OCI-LY1 (cell line): ENCODE data around the gene HDHD5.

Source experiments
- EZH2 ChIP-seq: fragments of 200-600 bp; sonication (generic), shearing (Covaris generic); IDR thresholded peaks from 2 replicates; pipeline ENCODE4 v1.8.0; 2017; ENCODE audit warnings: borderline replicate concordance, mixed run types, mild to moderate bottlenecking, antibody characterized with exemption, low read length, moderate library complexity, mixed read lengths
- TF ChIP-seq, protein P1 (sequence below): fragments of 200-600 bp; sonication (generic), shearing (Covaris generic); IDR thresholded peaks from 2 replicates; pipeline ENCODE4 v1.5.1; 2017; ENCODE audit warnings: mild to moderate bottlenecking, antibody characterized with exemption, low read length, moderate library complexity, mixed read lengths

DNA sequence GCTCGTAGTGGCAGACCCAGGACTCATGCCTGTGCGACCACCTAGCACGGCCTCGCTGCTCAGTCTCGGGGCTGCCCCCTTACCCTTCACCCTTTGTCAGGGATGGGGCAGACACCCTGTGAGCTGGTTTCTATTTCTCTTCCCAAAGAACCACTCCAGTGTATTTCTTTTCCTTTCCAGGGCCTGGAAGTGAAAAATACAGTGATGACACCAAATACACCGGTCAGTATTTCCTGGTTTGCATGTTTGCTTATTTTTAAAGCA, 51.6 kb downstream of the HDHD5 start:
- TF ChIP-seq, protein P1, sequence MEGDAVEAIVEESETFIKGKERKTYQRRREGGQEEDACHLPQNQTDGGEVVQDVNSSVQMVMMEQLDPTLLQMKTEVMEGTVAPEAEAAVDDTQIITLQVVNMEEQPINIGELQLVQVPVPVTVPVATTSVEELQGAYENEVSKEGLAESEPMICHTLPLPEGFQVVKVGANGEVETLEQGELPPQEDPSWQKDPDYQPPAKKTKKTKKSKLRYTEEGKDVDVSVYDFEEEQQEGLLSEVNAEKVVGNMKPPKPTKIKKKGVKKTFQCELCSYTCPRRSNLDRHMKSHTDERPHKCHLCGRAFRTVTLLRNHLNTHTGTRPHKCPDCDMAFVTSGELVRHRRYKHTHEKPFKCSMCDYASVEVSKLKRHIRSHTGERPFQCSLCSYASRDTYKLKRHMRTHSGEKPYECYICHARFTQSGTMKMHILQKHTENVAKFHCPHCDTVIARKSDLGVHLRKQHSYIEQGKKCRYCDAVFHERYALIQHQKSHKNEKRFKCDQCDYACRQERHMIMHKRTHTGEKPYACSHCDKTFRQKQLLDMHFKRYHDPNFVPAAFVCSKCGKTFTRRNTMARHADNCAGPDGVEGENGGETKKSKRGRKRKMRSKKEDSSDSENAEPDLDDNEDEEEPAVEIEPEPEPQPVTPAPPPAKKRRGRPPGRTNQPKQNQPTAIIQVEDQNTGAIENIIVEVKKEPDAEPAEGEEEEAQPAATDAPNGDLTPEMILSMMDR, result no peak
- no peak for TF ChIP-seq EZH2
